Stimulated activated naive CD4-positive, alpha-beta T cell (primary cell): Measurements from ENCODE around the gene ZNF213.

Source experiments
- DNase-seq, 6 experiments: peaks; one replicate each; lab custom pipeline; 2025; lab: John Stamatoyannopoulos, UW

Gene ZNF213, protein sequence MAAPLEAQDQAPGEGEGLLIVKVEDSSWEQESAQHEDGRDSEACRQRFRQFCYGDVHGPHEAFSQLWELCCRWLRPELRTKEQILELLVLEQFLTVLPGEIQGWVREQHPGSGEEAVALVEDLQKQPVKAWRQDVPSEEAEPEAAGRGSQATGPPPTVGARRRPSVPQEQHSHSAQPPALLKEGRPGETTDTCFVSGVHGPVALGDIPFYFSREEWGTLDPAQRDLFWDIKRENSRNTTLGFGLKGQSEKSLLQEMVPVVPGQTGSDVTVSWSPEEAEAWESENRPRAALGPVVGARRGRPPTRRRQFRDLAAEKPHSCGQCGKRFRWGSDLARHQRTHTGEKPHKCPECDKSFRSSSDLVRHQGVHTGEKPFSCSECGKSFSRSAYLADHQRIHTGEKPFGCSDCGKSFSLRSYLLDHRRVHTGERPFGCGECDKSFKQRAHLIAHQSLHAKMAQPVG

DNA sequence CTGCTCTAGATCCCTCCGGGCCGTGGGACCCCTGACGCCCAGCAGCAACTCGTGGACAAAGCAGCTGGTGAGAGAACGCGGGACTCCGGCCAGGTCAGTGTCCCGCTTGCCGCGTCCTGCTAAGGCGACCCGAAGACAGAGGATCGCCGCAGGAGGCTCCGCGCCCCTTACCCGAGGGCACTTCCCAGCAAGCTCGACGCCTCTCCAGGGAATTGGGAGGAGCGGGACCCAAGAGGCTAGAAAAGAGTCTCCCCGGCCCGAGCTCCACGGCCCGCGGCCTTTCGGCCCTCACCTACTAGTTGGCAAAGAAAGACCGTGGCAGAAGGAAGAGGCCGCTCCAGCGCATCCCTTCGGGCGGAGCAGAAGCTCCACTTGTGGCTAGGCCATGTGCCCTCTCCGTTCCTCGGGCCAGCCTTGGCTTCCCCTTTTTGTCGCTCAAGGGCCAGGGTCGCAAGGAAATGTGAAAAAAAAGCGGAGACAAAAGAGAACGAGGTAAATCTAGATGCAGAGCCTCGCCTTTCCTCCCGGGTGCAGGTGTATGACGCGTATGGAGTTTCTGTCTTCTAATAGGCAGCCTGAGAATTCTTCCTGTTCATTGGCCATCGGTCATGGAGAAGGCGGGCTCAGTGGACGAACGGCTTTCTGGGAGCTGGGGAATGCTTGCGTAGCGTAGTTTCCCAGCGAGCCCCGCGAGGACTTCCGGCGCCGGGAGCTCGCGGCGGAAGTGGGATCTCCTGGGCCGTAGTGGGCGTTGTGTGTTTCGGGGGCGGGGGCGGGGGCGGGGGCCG is at the start of gene ZNF213:
Gene ZNF213, plus strand, starts transcription at position 692 of the 788 bp plus-strand sequence. CDS start 2,252 bp downstream, outside the sequence.
- peak; percentile 81 to 95 (median 93) for DNase-seq

DNA sequence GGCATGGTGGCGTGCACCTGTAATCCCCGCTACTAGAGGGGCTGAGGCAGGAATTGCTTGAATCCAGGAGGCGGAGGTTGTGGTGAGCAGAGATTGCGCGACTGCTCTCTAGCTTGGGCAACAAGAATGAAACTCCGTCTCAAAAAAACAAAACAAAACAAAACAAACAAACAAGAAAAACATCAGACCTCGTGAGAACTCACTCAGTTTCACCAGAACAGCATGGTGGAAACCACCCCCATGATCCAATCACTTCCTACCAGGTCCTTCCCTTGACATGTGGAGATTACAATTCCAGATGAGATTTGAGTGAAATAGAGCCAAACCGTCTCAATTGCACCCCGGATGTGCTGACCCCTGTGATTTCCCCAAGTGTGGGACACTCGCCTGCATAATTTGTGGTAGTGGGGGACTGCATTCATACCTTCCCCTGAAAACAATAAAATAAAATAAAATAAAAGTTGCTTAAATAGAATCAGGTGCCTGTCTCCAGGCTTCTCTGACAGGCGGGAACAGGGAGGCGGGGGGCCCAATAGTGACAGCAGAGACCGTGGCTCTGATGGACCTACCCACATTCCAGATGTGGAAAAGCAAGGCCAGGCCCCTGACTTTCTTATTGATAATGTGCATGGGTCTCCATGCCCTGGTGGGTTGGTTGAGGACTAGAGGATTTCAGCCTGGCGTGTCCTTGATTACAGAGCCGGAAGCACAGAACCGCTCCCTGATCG is 48.8 kb upstream of the ZNF213 start:
- no peak for DNase-seq

DNA sequence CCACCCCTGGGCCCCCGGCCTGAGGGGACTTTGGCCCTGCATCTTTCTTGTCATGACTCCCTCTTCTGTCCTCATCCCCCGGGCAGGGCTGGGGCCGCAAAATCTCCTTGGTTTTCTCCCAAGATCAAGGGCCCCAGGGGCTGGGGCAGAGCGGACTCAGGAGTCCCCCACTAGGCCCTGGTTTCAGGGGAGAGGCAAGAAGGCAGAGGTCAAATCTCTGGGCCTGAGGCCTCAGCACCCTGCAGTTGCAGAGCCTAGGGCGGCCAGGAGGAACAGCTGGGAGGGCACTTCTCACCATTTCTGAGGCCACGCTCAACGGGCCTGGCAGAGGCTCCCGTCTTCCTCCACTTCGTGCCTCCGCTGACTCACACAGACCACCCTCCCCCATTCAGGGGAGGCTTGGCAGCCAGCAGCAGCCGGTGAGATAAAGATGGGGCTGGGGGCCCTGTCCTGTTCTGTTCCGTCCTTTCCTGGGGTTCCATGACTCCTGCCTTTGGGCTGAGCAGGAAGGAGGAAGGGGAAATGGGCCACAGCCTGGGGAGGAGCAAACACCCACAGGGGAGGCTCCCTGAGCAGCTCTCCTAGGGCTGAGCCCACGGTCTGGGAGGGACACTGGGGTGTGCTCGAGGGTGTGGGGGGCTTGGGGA is 48.1 kb upstream of the ZNF213 start:
- DNase-seq, result no peak

DNA sequence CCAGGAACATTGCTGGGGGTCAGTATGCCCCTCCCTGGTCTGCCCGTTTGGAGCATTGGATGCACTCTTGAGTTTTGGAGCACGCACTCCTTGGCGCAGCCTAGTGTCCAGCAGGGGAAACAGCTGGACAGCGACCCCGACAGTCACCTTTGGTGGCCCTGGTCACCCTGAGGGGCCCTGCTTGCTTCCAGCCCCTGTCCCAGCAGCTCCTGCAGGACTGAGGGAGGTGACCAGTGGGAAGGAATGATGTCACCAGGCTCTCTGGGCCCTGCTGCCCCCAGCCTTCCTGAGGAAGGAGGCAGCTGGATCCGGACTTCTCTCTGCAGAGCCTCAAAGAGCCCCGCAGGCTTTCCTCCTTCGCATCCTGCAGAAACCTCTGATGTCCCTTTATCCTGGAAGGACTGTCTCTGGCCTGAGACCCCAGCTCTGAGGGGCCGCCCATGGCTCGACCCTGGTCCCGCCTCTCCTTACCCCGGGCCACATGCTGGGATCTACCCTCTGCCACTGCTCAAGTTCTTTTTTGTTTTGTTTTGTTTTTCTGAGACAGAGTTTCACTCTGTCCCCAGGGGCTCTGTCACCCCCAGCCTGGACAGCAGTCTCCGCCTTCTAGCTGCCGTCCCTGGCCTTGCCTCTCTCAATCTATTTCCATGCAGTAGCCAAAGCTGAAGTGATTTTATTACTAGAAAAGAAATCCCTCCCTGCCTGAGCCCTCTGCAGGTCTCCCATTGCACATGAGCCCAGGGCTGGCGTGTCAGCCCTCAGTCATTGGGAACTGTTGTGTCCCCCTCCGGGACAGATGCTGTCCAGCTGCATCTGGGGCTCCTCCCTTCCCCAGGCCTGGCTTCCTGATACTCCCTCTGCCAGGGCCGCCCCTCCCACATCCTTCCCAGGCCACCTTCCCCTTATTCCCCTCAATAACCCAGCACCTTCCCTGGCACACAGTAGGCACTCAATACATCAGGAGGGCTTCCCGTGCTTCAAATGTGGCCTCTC is 47.3 kb upstream of the ZNF213 start:
- DNase-seq, result no peak

DNA sequence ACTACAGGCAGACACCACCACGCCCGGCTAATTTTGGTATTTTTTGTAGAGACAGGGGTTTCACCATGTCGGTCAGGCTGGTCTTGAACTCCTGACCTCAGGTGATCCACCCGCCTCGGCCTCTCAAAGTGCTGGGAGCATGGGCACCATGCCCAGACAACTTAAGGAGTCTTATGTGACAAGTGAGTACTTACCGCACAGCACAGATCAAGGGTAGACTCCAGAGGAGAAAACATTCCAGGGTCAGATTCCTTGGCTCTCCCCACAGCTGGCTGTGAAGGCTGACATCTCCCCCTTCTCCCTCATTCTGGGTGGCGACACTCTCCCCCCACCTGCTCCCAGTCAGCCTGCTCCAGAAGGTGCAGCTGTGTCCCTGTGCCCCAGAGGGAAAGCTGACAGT is 46.4 kb upstream of the ZNF213 start:
- no peak for DNase-seq

DNA sequence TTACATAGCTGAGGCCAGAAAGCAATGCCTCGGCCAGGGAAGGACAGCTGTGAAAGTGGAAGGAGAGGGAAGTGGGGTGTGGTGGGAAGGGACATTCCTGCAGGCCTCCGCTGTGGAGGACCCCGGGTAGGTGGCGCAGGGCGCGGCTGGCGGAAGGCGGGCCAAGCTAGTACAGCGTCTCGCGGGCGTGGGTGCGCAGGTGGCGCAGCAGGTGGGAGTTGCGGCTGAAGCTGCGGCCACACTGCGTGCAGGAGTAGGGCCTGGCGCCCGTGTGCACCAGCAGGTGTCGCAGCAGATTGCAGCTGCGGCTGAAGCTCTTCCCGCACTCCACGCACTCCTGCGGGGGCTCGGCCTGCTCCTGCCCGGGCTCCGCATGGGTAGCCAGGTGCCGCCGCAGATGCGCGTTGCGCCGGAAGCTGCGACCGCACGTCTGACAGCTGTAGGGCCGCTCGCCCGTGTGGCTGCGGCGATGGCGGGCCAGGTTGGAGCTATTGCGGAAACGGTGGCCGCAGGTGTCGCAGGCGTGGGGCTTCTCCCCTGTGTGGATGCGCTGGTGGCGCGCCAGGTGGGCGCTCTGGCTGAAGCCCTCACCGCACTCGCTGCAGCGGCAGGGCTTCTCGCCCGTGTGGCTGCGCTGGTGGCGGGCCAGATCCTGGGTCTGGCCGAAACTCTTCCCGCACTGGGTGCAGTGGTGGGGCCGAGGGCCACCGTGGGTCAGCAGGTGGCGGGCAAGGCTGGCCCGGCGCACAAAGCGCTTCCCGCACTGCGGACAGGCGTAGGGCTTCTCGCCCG is 45.7 kb upstream of the ZNF213 start:
- DNase-seq, result no peak

DNA sequence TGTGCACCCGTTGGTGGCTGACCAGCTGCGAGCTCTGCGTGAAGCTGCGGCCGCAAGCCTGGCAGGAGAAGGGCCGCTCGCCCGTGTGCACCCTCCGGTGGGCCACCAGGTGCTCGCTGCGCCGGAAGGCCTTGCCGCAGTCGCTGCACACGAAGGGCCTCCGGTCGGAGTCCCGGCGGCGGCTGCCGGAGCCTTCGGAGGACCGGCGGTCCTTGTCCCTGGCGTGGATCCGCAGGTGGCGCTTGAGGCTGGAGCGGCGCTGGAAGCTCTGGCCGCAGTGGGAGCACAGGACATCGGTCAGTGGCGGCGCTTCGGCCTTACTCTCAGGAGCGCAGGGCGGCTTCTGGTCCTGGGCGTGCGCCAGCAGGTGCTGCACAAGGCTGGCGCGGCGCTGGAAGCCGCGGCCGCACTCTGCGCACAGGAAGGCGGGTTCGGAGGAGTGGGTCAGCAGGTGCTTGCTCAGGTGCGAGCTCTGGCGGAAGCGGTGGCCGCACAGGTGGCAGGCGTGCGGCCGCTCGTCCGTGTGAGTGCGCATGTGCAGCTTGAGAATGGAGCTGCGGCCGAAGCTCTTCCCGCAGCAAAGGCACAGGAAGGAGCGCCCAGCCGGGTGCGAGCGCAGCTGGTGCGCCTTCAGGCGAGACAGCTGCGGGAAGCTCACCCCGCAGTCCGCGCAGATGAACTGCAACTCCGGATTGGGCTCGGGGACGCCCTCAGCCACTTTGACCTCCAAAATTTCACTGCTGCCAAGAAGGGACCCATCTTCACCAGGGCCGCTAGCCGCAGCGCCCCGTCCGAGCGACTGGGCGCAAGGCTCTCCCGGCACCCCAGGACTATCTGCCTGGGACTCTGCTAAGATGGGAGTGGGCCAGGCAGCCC is 44.9 kb upstream of the ZNF213 start:
- DNase-seq, result no peak

DNA sequence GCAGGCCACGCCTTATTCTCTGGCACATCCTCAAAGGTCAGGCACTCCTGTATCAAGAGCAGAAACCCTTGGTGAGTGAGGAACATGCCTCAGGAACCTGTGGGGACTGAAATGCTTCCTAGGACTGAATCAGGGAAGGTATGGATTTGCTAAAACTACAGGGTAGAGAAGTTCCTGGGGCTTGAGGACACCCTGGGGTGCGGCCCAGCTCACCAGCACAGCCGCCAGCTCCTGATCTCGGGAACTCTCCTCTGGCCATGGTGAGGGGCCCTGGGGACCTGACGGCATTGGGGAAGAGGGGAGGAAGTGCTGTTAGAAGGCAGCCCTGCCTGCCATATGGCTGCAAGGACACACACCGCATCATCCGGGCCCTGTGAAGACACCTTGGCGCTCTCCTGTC is 43.3 kb upstream of the ZNF213 start:
- no peak for DNase-seq

DNA sequence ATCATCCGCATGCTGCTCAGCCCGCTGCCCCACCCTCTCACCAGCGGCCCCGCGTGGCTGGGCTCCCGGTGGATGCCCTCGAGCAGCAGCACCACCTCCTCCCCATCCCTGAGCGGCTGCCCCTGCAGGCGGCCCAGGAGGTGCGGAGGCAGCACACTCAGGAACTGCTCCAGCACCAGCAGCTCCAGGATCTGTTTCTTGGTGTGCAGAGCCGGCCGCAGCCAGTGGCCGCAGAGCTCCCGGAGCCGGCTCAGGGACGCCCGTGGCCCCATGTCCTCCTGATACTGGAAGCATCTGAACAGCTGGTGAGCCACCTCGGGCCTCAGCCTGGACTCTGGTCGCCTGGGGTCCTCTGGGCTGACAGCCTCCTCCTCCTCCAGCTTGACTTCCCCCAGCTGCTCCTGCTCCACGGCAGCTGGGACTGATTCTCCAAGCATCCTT is 42.3 kb upstream of the ZNF213 start:
- no peak for DNase-seq

DNA sequence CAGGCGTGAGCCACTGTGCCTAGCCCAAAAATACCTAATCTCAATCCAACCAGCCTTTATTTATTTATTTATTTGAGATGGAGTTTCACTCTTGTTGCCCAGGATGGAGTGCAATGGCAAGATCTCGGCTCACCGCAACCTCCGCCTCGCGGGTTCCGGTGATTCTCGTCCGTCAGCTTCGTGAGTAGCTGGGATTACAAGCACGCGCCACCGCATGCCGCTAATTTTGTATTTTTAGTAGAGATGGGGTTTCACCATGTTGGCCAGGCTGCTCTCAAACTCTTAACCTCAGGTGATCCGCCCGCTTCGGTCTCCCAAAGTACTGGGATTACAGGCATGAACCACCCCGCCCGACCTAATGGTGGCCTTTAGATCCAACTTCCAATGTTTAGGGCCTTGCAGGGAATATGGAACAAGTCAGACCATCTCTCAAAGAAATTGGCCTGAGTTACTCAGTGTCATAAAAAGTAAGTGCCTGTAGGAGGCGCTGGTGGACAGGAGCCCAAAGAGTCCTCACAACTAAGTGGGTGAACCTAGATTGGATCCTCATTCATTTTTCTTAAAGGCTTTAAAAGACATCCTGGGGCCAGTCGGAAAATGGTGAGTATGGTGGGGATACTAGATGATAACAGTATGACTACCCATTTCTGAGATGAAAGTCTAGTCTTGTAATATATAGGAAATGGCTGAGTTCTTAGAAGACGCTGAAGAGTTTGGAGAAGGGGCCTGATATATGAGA is 40.4 kb upstream of the ZNF213 start:
- peak in 4 of 6 experiments; percentile 27 to 71 (median 44) for DNase-seq

DNA sequence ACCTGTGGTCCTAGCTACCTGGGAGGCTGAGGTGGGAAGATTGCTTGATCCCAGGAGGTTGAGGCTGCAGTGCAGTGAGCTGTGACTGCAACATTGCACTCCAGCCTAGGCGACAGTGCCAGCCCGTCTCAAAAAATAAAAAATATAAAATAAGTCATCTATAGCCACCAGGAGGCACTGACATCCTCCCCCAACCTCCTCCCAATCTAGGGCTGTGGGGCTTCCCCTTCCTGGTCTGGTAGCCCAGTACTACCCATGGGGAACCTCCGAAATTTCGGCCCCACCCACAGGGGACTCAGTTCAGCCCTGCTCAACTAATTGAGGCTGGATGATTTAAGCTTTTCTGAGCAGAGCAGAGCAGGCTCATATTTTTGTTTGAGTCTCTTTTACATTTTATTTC is 39.0 kb upstream of the ZNF213 start:
- DNase-seq, result peak in 5 of 6 experiments; percentile 24 to 66 (median 53)

DNA sequence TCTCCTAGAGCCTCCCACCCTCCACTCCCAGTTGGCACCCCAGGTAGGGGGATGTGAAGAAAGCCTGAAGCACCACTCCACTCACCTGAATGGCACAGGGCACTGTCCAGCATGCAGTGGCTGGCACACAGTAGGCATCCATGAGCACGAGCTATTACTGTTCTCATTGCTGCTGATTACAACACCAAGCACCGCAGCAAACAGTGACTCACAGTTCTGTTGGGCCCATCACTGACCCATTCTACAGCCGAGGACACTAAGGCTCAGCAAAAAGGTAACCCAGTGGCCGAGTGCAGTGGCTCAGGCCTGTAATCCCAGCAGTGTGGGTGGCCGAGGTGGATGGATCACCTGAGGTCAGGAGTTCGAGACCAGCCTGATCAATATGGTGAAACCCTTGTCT is 38.5 kb upstream of the ZNF213 start:
- no peak for DNase-seq

DNA sequence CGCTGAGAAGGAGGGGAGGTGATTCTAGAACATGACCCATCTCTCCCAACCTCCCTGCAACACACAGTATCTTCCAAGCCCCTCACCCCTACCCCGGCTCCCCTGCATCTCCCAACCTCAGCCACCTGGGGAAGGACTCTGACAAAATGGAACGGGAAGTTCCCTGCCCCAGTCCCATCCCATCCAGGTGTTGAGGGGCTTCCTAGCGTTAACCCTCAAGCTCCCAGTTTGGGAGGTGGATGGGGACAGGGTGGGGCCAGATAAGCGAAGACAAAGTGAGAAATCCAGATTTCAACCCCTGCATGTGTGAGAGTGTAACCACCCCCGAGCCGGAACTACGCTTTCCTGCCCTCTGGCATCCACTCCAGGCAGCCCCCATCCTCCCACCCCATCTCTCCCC is 37.6 kb upstream of the ZNF213 start:
- DNase-seq, result no peak

DNA sequence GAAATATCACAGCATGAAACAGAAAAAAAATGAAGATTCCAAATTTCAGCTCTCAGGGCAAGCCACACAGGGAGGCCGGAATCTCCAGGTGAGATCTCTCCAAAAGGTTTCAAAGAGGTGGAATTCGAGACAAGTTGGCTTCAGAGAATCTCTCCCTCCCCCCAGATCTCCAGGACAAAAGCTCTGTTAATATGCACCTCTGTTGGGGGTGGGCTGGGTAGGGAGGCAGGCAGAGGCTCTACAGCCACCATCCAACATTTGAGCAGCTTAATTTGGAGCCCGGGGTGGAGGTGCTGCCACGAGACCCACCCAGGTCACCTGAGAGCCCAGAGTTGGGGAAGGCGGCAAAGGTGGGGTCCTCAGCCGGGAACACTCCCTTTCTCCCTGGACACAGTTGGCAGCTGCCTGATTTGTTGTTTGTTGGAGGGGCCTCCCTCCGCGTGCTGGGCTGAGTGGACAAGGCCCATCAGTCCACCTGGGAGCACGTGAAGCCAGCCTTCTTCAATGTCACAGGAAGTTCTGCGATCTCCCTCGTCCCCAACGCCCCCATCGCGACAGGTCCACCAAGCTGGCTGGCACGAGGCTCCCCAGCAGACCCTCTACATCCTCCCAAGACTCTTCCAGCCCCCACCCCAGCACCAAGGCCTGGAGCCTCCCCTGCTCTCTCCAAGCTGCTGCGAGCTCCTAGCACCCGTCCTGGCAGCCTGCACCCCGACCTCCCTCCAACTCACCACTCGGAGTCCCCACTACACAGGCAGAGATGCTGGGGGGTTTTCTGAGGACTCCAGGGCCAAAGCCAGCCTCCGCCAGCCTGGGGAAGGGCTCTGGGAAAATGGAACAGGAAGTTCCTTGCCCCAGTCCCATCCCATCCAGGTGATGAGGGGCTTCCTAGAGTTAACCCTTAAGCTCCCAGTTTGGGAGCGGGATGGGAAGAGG is 36.1 kb upstream of the ZNF213 start, which contains the start of gene ZSCAN10:
Gene ZSCAN10, minus strand, starts transcription at position 836 of the 936 bp plus-strand sequence. CDS start 6,357 bp downstream, outside the sequence.
- DNase-seq, result no peak

DNA sequence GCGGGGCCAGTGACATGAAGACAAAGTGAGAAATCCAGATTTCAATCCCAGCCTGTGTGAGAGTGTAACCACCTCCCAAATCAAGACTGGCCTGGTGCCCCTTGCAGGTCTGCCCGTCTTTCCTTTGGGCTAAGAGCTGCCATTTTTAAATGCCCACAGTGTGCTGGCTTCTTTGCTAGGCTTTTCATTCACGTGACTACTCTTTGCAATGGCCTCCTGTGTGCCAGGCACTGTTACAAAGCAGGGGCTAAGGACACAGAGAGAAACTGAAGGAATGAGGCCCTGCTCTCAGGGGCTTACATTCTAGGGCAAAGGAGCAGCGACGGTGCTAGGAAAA is 35.5 kb upstream of the ZNF213 start:
- no peak for DNase-seq

DNA sequence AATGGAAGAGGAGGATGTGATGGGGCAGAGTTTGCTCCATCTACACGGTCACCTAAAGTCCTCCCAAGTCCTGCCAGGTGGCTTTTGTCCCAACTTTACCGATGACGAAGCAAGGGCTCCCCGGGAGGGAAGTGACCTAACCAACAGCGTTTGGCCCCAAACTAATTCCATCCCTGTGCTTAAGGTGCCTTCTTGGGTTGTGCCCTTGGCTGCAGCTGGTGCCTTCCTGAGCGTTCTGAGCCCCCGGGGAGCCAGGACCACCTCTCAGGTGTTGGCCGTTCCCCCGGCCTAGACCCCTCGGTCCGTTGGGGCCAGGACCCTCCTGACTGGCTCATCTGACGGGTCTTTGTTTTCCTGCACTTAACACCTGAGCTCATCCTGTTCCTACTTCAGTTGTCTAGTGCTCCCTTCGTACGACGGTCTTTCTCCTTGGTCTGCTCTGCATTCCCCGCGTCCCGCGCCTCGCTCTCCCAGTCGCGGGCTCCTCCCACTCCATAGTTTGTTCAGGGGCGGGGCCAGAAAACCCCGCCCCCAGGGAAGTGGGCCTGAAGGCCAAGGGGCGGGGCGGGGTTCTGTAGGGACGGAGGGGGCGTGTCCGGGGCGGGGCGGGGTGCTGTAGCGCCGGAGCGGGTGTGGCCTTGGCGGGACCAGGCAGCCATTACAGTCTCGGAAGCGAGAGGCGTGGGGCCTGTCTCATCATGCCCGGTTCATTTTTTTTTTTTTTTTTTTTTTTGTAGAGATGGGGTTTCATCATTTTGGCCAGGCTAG is 34.9 kb upstream of the ZNF213 start:
- peak; percentile 68 to 90 (median 81) for DNase-seq
